HCT116 (cell line): Measurements from ENCODE around the gene SLC51A. TPM values are rescaled to one million over a fixed set of nuclear protein-coding genes. Genes with fewer than 3 reads are reported as not detected.
A peak's percentile ranks its signal among the peaks of the same experiment; 100 is the strongest.

Experiments
- ATAC-seq: fragments of 200-7000 bp; cut with Tn5 transposase; 2 replicates; pipeline ENCODE4 v1.9.1; 2020; ENCODE audit warnings: mild to moderate bottlenecking, moderate library complexity
- BruUV-seq: library from RNA; stranded (reverse); fragments of 400-500 nt; replicated peaks from 2 replicates; lab custom pipeline; 2021; lab: Mats Ljungman, UMichigan
- CTCF ChIA-PET: fragments of 300-600 bp; sonication (Branson Sonifier 250); formaldehyde crosslinking; loops from one replicate; lab custom pipeline; 2021; ENCODE audit warnings: antibody characterized with exemption; lab: Charles Lee
- POLR2A ChIA-PET: fragments of 300-600, 350-600 bp; sonication (Branson Sonifier 250); formaldehyde crosslinking; loops from one replicate; lab custom pipeline; 2021; ENCODE audit warnings: antibody characterized with exemption; lab: Charles Lee
- RAD21 ChIA-PET, 2 experiments: fragments of 300-600 bp; sonication (Branson Sonifier 250); formaldehyde crosslinking; loops; one replicate each; lab custom pipeline; 2023; ENCODE audit warnings: low total read pairs in 2 of 2; ENCODE audit not compliant: uncharacterized antibody in 2 of 2, unreplicated experiment in 2 of 2, low non-redundant PET in 1 of 2; lab: Charles Lee
- DNase-seq: peaks from one replicate; pipeline ENCODE4 v3.0.0-alpha.2; 2010; ENCODE audit warnings: low read depth, low spot score
- H2AFZ ChIP-seq: fragments of 200-600 bp; shearing (Covaris generic), sonication (generic); 2 replicates; pipeline ENCODE4 v1.6.1; 2017; ENCODE audit warnings: low read depth, mixed run types, mixed read lengths, antibody characterized with exemption, low read length; ENCODE audit not compliant: poor library complexity, severe bottlenecking
- H3K27ac ChIP-seq: 2 replicates; pipeline ENCODE4 v1.5.1; 2012; ENCODE audit warnings: low read depth, low read length
- H3K27me3 ChIP-seq: fragments of 200-600 bp; sonication (generic); 2 replicates; pipeline ENCODE4 v1.6.1; 2016; ENCODE audit warnings: mixed run types, low read length, mixed read lengths; ENCODE audit not compliant: insufficient read depth
- H3K36me3 ChIP-seq, 2 experiments: fragments of 200-500 bp in 1 of 2; fragments of 200-600 bp in 1 of 2; sonication (Bioruptor generic) in 1 of 2; sonication (generic) in 1 of 2; 2 replicates each; pipeline versions ENCODE4 v1.5.1 to v1.6.1; 2014 to 2016; ENCODE audit warnings: low read length in 2 of 2, inconsistent platforms in 1 of 2, mixed read lengths in 1 of 2, mixed run types in 1 of 2; ENCODE audit not compliant: insufficient read depth in 2 of 2, control insufficient read depth in 1 of 2
- H3K4me1 ChIP-seq, 2 experiments: fragments of 200-600 bp in 1 of 2; sonication (generic) in 1 of 2; 2 replicates each; pipeline versions ENCODE4 v1.5.1 to v1.6.1; 2012 to 2017; ENCODE audit warnings: low read length in 2 of 2, inconsistent platforms in 1 of 2, mild to moderate bottlenecking in 1 of 2, mixed read lengths in 1 of 2, mixed run types in 1 of 2, moderate library complexity in 1 of 2; ENCODE audit not compliant: insufficient read depth in 2 of 2, control insufficient read depth in 1 of 2
- H3K4me2 ChIP-seq: fragments of 200-600 bp; sonication (generic); 2 replicates; pipeline ENCODE4 v1.6.1; 2017; ENCODE audit warnings: mixed run types, low read length, mixed read lengths
- H3K4me3 ChIP-seq, 2 experiments: fragments of 200-600 bp in 1 of 2; sonication (generic) in 1 of 2; replicated peaks in 1 of 2; 2 replicates each; pipeline ENCODE4 v1.5.1; 2011 to 2016; ENCODE audit warnings: low read length in 2 of 2, control low read depth in 1 of 2, low read depth in 1 of 2, mild to moderate bottlenecking in 1 of 2, mixed read lengths in 1 of 2, mixed run types in 1 of 2
- H3K79me2 ChIP-seq: fragments of 200-600 bp; sonication (generic); 2 replicates; pipeline ENCODE4 v1.6.1; 2017; ENCODE audit warnings: mild to moderate bottlenecking, mixed run types, low read length, moderate library complexity, mixed read lengths; ENCODE audit not compliant: insufficient read depth
- H3K9ac ChIP-seq: fragments of 200-600 bp; sonication (generic); 2 replicates; pipeline ENCODE4 v1.6.1; 2016; ENCODE audit warnings: low read length, mixed read lengths
- H3K9me2 ChIP-seq: fragments of 200-600 bp; sonication (generic), shearing (Covaris generic); 2 replicates; pipeline ENCODE4 v1.6.1; 2017; ENCODE audit warnings: mixed run types, mild to moderate bottlenecking, moderate library complexity; ENCODE audit not compliant: insufficient read depth
- H3K9me3 ChIP-seq, 2 experiments: fragments of 200-500 bp in 1 of 2; fragments of 200-600 bp in 1 of 2; sonication (Bioruptor generic) in 1 of 2; sonication (generic) in 1 of 2; 2 replicates each; pipeline ENCODE4 v1.6.1; 2014 to 2017; ENCODE audit warnings: low read length in 2 of 2, mixed read lengths in 2 of 2, inconsistent platforms in 1 of 2, low read depth in 1 of 2, mild to moderate bottlenecking in 1 of 2, mixed run types in 1 of 2, moderate library complexity in 1 of 2; ENCODE audit not compliant: control insufficient read depth in 1 of 2, insufficient read depth in 1 of 2
- H4K20me1 ChIP-seq: fragments of 200-600 bp; sonication (generic), shearing (Covaris generic); 2 replicates; pipeline ENCODE4 v1.6.1; 2017; ENCODE audit warnings: mixed run types, mild to moderate bottlenecking, moderate library complexity; ENCODE audit not compliant: insufficient read depth
- JUND ChIP-seq: IDR thresholded peaks from 2 replicates; pipeline ENCODE4 v1.6.1; 2012
- POLR2A ChIP-seq: IDR thresholded peaks from 2 replicates; pipeline ENCODE4 v1.7.0; 2011; ENCODE audit warnings: borderline replicate concordance; ENCODE audit not compliant: insufficient read depth, insufficient read length; ENCODE audit errors: extremely low read depth
- POLR2AphosphoS5 ChIP-seq: IDR thresholded peaks from 2 replicates; pipeline ENCODE4 v1.6.1; 2011; ENCODE audit warnings: mild to moderate bottlenecking, low read depth, low read length, moderate library complexity
- RAD21 ChIP-seq: IDR thresholded peaks from 2 replicates; pipeline ENCODE4 v1.6.1; 2012; ENCODE audit warnings: low read depth, mild to moderate bottlenecking
- SP1 ChIP-seq: IDR thresholded peaks from 2 replicates; pipeline ENCODE4 v1.6.1; 2012; ENCODE audit warnings: low read depth
- ZNF274 ChIP-seq: fragments of 200-500 bp; sonication (Bioruptor generic); IDR thresholded peaks from 2 replicates; pipeline ENCODE4 v1.6.1; 2014; ENCODE audit warnings: mild to moderate bottlenecking, low read depth, low read length, inconsistent platforms
- intact Hi-C: fragments of 100-400 bp; cut with micrococcal nuclease; formaldehyde crosslinking; loops from 2 replicates; pipeline ENCODE4 v1.10.0; 2022
- total RNA-seq: library from RNA; stranded (reverse); gene quantifications from one replicate; pipeline ENCODE4 v1.2.1, GENCODE V29; 2021; ENCODE audit not compliant: unreplicated experiment
- TF ChIP-seq, protein P1 (sequence below): IDR thresholded peaks from 2 replicates; pipeline ENCODE4 v1.6.1; 2012
- TF ChIP-seq, protein P2 (sequence below), 3 experiments: fragments of 200-600 bp in 1 of 3; sonication (generic) in 1 of 3; IDR thresholded peaks in 2 of 3; conservative IDR thresholded peaks in 1 of 3; 2 replicates each; pipeline ENCODE4 v1.5.1; 2012 to 2017; ENCODE audit warnings: low read depth in 2 of 3, low read length in 2 of 3, antibody characterized with exemption in 1 of 3, borderline replicate concordance in 1 of 3, control low read depth in 1 of 3, mild to moderate bottlenecking in 1 of 3, mixed read lengths in 1 of 3, mixed run types in 1 of 3, moderate library complexity in 1 of 3; ENCODE audit not compliant: insufficient read depth in 1 of 3
- TF ChIP-seq, protein P3 (sequence below): IDR thresholded peaks from 2 replicates; pipeline ENCODE4 v1.6.1; 2011; ENCODE audit warnings: mild to moderate bottlenecking, low read length, moderate library complexity; ENCODE audit not compliant: insufficient replicate concordance; ENCODE audit errors: extremely low read depth

SLC51A gene
- total RNA-seq, 1 experiment from 2014 or later = not detected

DNA sequence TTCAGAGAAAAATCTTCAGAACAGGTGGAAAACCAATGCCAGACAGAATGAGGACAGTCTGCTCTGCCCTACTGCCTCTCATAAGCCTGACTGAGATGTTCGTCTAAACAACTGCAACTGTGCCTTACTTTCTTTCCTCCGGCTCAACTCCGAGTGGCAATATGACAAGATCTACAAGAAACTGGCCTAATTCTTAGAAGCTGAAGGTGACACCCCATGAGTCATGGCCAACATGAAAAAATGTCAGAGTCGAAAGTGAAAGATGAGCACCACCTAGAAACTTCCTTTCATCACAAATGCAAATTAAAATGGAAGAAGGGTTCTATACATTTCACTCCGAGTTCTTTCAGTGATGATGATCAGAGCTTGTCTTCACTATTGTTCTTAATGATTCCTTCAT is 58.3 kb downstream of the SLC51A start:
- H3K4me3 ChIP-seq = no peak overlapping the region
- POLR2A ChIA-PET = no interaction called here

More for the DNA sequence above, 58.3 kb downstream of the SLC51A start:
- Histone ChIP-seq H3K9ac (no peak overlapping the region), H3K4me1 (peaks cover 15 to 44% of the 10 kb centered on the region in 2 experiments), H3K27ac (no peak overlapping the region), H3K9me3 (peaks cover 4% of the 10 kb centered on the region in 2 experiments; a peak in 2 of 4 replicates), H3K27me3 (no peaks in the 10 kb centered on the region), H3K36me3 (peaks cover under 1 to 8% of the 10 kb centered on the region in 2 experiments; a peak in 2 of 4 replicates), H2AFZ (no peak overlapping the region), H3K9me2 (no peaks in the 10 kb centered on the region), H4K20me1 (0 out of 2 replicates have a peak, but pooled peaks cover 5% of the 10 kb centered on the region), H3K4me2 (peak overlapping the region; percentile 17), H3K79me2 (peaks cover 71% of the 10 kb centered on the region)
- TF ChIP-seq RAD21 = no peak
- TF ChIP-seq SP1 = 0 out of 2 replicates have a peak, but pooled peaks have one; percentile 6
- TF ChIP-seq POLR2AphosphoS5 = no peak
- TF ChIP-seq, protein P1, sequence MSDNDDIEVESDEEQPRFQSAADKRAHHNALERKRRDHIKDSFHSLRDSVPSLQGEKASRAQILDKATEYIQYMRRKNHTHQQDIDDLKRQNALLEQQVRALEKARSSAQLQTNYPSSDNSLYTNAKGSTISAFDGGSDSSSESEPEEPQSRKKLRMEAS = no peak
- 0 out of 2 replicates have a peak, but pooled peaks have one; percentile 21 for TF ChIP-seq JUND
- TF ChIP-seq, protein P2, sequence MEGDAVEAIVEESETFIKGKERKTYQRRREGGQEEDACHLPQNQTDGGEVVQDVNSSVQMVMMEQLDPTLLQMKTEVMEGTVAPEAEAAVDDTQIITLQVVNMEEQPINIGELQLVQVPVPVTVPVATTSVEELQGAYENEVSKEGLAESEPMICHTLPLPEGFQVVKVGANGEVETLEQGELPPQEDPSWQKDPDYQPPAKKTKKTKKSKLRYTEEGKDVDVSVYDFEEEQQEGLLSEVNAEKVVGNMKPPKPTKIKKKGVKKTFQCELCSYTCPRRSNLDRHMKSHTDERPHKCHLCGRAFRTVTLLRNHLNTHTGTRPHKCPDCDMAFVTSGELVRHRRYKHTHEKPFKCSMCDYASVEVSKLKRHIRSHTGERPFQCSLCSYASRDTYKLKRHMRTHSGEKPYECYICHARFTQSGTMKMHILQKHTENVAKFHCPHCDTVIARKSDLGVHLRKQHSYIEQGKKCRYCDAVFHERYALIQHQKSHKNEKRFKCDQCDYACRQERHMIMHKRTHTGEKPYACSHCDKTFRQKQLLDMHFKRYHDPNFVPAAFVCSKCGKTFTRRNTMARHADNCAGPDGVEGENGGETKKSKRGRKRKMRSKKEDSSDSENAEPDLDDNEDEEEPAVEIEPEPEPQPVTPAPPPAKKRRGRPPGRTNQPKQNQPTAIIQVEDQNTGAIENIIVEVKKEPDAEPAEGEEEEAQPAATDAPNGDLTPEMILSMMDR (IDR thresholded peaks at IDR 0.05 in 2 of 3, conservative IDR thresholded peaks at IDR 0.05 in 1 of 3; ENCODE audit: borderline replicate concordance in 1 of 3, insufficient read depth in 1 of 3, low read depth in 2 of 3, low read length in 2 of 3) = no peak
- TF ChIP-seq, protein P3, sequence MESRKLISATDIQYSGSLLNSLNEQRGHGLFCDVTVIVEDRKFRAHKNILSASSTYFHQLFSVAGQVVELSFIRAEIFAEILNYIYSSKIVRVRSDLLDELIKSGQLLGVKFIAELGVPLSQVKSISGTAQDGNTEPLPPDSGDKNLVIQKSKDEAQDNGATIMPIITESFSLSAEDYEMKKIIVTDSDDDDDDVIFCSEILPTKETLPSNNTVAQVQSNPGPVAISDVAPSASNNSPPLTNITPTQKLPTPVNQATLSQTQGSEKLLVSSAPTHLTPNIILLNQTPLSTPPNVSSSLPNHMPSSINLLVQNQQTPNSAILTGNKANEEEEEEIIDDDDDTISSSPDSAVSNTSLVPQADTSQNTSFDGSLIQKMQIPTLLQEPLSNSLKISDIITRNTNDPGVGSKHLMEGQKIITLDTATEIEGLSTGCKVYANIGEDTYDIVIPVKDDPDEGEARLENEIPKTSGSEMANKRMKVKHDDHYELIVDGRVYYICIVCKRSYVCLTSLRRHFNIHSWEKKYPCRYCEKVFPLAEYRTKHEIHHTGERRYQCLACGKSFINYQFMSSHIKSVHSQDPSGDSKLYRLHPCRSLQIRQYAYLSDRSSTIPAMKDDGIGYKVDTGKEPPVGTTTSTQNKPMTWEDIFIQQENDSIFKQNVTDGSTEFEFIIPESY = no peak
- TF ChIP-seq POLR2A = no peak
- no peak for TF ChIP-seq ZNF274
- intact Hi-C loops = no loop called here
- ChIA-PET RAD21 (no interaction called here), CTCF (no interaction called here)
- ATAC-seq (no peak), DNase-seq (no peak)
- BruUV-seq = no TSS peak
